Heart left ventricle (tissue), 16 donors: ENCODE results near the gene ATRNL1. TPM values are rescaled to one million over a fixed set of nuclear protein-coding genes. Genes with fewer than 3 reads are reported as not detected.
"Not testable (repeated sequence)": the region's sequence is repeated elsewhere in the genome, so short reads cannot be mapped to it uniquely, and the experiment has no call there.

Experiments
- ATAC-seq, 4 donors: fragments of 200-7000 bp; cut with Tn5 transposase; one replicate each; pipeline ENCODE4 v1.9.1; 2020 to 2022; ENCODE audit warnings: moderate library complexity in 4 of 4, mild to moderate bottlenecking in 3 of 4, moderate number of reproducible peaks in 1 of 4
- DNase-seq, 5 donors: peaks; one replicate each; pipeline ENCODE4 v3.0.0-alpha.2; 2020
- H3K27ac ChIP-seq, 12 donors: fragments of 200-600 bp; sonication (generic) in 4 of 12; one replicate each; pipeline versions ENCODE4 v1.5.0 to v1.8.0; 2016 to 2022; ENCODE audit warnings: mild to moderate bottlenecking in 2 of 12
- H3K27me3 ChIP-seq, 9 donors: fragments of 200-600 bp; sonication (generic) in 2 of 9; one replicate each; pipeline versions ENCODE4 v1.5.1 to v1.8.0; 2016 to 2022; ENCODE audit warnings: mild to moderate bottlenecking in 3 of 9
- H3K36me3 ChIP-seq, 9 donors: fragments of 200-600 bp; sonication (generic) in 2 of 9; one replicate each; pipeline versions ENCODE4 v1.5.0 to v1.8.0; 2018 to 2022; ENCODE audit warnings: mild to moderate bottlenecking in 2 of 9
- H3K4me1 ChIP-seq, 12 donors: fragments of 200-600 bp; sonication (generic) in 4 of 12; one replicate each; pipeline versions ENCODE4 v1.5.0 to v1.8.0; 2016 to 2022; ENCODE audit warnings: mild to moderate bottlenecking in 3 of 12
- H3K4me3 ChIP-seq, 12 donors: fragments of 200-600 bp; sonication (generic) in 4 of 12; one replicate each; pipeline versions ENCODE4 v1.5.0 to v1.8.0; 2017 to 2022; ENCODE audit warnings: mild to moderate bottlenecking in 9 of 12, moderate library complexity in 4 of 12
- H3K9me3 ChIP-seq, 12 donors: fragments of 200-600 bp; sonication (generic) in 4 of 12; one replicate each; pipeline versions ENCODE4 v1.5.0 to v1.8.0; 2016 to 2022; ENCODE audit warnings: mild to moderate bottlenecking in 1 of 12
- POLR2A ChIP-seq, 2 donors: fragments of 450-650 bp; IDR thresholded peaks; one replicate each; pipeline ENCODE4 v1.6.1; 2017; ENCODE audit warnings: antibody characterized with exemption in 2 of 2, mild to moderate bottlenecking in 2 of 2, moderate library complexity in 2 of 2
- WGBS, 4 donors: extraction: QIAGEN DNeasy Blood & Tissue Kit in 2 of 4; methylation state at CpG; one replicate each; pipeline versions ENCODE4 v1.1.5 to v1.1.7; 2013 to 2018; 5-methylcytosine and 5-hydroxymethylcytosine counted together
- intact Hi-C, 10 donors: fragments of 100-400 bp; cut with DNase I; formaldehyde crosslinking; loops; one replicate each; pipeline versions ENCODE4 v1.11.1 to v1.14.2; 2022
- polyA plus RNA-seq, 2 donors: library from polyadenylated mRNA; stranded (reverse); fragments of 200-250 nt; gene quantifications; one replicate each; pipeline ENCODE4 v1.2.3, GENCODE V29; 2013
- total RNA-seq, 9 donors: library from RNA; depleted of rRNA in 2 of 9; stranded (reverse); fragments of >200 nt in 2 of 9; fragmentation: NEBNext Ultra II Directional in 3 of 9; extraction: Animal tissue kit (Norgen Biotek cat#: 25700) in 3 of 9; gene quantifications; one replicate each; pipeline versions ENCODE4 v1.1.0 to v1.2.4, GENCODE V29; 2016 to 2023
- TF ChIP-seq, protein P1 (sequence below), 12 donors: fragments of 200-600 bp; sonication (generic) in 4 of 12; IDR thresholded peaks; one replicate each; pipeline versions ENCODE4 v1.5.0 to v1.8.0; 2018 to 2022; ENCODE audit warnings: antibody characterized with exemption in 12 of 12, mild to moderate bottlenecking in 5 of 12
- donor health status: ischemic (EF 13 %, LVEDD 7.1; RV severe dilation, severe dysfunction).
- donor health status: healthy with polysubstance abuse.
- donor health status: DM: no; HTN: yes; CAD: no.
- donor health status: DM: no; HTN: no; CAD: no.
- donor health status: ischemic (EF 25% LVEDD 6.9; RV normal size, moderate dysfunction).
- donor health status: ischemic (EF 25% LVEDD 5.7; RV mildly dilated, moderate dysfunction).
- donor health status: healthy.
- donor health status: DM: yes; HTN: yes; CAD: no.
- donor health status: ischemic (EF 35%, LVEDD 5.7; RV mildly dilated, moderate dysfunction).
- donor health status: nonischemic (EF 11% LVEDD 7.7; RV severe dilation, severe dysfunction).
- donor health status: DM: yes; HTN: yes; CAD: no.
- donor health status: PGD.
- donor health status: ischemic (EF 29% LVEDD 5.4; RV normal size, mild dysfunction).
- donor health status: nonischemic (EF 23%, LVEDD 6.1; RV moderate dilation, normal function).

The ATRNL1 gene
- total and polyA plus RNA-seq, 11 donors, result 0.13 to 28.5 (median 3.0) TPM

DNA sequence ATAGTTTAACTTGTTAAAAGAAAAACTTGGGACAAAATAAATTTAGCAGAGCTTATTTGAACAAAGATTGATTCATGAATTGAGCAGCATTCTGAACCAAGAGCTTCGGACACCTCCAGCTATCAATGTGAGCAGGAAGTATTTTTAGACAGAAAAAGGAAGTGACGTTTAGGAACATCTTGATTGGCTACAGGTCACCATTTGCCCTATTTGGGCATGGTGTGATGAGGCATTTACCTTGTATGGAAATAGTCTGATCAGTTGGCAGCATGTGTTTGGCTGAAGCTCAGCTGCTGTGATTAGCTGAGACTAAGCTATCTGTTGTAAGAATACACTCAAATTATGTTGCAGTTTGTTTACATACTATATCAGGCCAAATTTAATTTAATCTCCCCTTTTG is 185.1 kb downstream of the ATRNL1 start:
- H3K9me3 ChIP-seq, result peaks cover 0 to 2% (median 0%) of the 10 kb centered on the region in 12 donors
- no peak for DNase-seq
- intact Hi-C loops, result no loop called here

DNA sequence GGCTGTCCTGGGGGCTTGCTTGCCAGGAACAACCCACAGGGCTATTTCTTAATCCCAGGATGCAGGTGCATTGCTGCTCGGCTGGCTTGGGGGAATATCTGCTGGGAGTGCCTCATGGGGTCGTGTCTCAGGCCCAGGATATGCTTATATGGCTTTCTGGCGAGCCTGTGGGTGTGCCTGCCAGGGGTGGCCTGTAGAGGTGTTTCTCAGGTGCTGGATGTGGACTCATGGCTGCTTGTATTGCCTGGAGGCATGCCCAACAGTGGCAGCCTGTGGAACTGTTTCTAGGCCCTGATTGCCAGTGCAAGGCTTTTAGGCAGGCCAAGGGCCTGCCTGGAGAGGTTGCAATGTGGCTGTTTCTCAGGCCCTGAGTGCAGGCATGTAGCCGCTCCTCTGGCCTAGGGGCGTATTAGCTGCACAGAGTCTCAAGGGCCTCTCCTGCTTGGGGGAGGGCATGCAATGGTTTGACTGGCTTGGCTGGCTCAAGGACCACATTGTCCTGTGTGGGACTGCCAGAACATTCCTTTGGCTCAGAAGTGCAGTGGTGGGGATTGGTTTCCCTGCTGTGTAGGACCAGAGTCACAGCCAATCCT is 202.1 kb downstream of the ATRNL1 start:
- Histone ChIP-seq H3K27me3 (no peaks in the 10 kb centered on the region), H3K9me3 (peaks cover 0 to 31% (median 11%) of the 10 kb centered on the region in 12 donors), H3K36me3 (no peaks in the 10 kb centered on the region), H3K27ac (no peak overlapping the region), H3K4me1 (no peaks in the 10 kb centered on the region), H3K4me3 (no peak overlapping the region)
- intact Hi-C loops, result no loop called here
- 20 to 83% (median 65%) methylated on average over 1 to 5 of the region's 5 CpGs for WGBS, 4 donors
- no peak for ATAC-seq
- DNase-seq, result no peak
- TF ChIP-seq POLR2A (IDR thresholded peaks at IDR 0.05), result no peak
- TF ChIP-seq, protein P1, sequence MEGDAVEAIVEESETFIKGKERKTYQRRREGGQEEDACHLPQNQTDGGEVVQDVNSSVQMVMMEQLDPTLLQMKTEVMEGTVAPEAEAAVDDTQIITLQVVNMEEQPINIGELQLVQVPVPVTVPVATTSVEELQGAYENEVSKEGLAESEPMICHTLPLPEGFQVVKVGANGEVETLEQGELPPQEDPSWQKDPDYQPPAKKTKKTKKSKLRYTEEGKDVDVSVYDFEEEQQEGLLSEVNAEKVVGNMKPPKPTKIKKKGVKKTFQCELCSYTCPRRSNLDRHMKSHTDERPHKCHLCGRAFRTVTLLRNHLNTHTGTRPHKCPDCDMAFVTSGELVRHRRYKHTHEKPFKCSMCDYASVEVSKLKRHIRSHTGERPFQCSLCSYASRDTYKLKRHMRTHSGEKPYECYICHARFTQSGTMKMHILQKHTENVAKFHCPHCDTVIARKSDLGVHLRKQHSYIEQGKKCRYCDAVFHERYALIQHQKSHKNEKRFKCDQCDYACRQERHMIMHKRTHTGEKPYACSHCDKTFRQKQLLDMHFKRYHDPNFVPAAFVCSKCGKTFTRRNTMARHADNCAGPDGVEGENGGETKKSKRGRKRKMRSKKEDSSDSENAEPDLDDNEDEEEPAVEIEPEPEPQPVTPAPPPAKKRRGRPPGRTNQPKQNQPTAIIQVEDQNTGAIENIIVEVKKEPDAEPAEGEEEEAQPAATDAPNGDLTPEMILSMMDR (IDR thresholded peaks at IDR 0.05), result no peak

More for the DNA sequence above, 185.1 kb downstream of the ATRNL1 start:
- no peaks in the 10 kb centered on the region for H3K27me3 ChIP-seq
- no peaks in the 10 kb centered on the region for H3K4me1 ChIP-seq
- WGBS, 4 donors, result 40 to 56% (median 52%) methylated on average over 2 of the region's 2 CpGs
- ATAC-seq, result no peak
- no peak for TF ChIP-seq POLR2A (IDR thresholded peaks at IDR 0.05)
- TF ChIP-seq, protein P1 (IDR thresholded peaks at IDR 0.05), result no peak
- H3K36me3 ChIP-seq, result no peaks in the 10 kb centered on the region
- H3K4me3 ChIP-seq, result no peak overlapping the region
- no peak overlapping the region for H3K27ac ChIP-seq

DNA sequence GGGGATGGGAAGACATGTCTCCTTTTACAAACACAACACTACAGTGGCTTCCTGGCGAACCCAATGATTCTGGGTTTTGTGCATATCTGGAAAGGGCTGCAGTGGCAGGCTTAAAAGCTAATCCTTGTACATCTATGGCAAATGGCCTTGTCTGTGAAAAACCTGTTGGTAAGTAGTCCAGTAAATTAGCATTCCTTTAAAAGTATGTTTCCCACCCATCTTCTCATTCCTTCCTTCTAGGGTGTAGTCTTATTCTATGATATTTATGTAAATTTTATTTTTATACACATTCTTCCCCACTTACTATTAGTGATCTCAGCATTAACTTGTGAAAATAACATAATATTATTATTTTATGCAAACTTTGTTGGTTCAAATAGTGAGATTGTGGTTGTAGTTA is 206.9 kb downstream of the ATRNL1 start:
- no peak for ATAC-seq
- 67 to 89% (median 76%) methylated on average over 1 of the region's 1 CpG for WGBS, 4 donors
- H3K27me3 ChIP-seq, result no peaks in the 10 kb centered on the region
- no peak overlapping the region for H3K4me3 ChIP-seq
- H3K4me1 ChIP-seq, result no peaks in the 10 kb centered on the region
- TF ChIP-seq, protein P1 (IDR thresholded peaks at IDR 0.05), result no peak
- TF ChIP-seq POLR2A (IDR thresholded peaks at IDR 0.05), result no peak
- H3K36me3 ChIP-seq, result no peaks in the 10 kb centered on the region
- no peaks in the 10 kb centered on the region for H3K9me3 ChIP-seq
- intact Hi-C loops, result no loop called here
- no peak overlapping the region for H3K27ac ChIP-seq
- DNase-seq, result no peak

DNA sequence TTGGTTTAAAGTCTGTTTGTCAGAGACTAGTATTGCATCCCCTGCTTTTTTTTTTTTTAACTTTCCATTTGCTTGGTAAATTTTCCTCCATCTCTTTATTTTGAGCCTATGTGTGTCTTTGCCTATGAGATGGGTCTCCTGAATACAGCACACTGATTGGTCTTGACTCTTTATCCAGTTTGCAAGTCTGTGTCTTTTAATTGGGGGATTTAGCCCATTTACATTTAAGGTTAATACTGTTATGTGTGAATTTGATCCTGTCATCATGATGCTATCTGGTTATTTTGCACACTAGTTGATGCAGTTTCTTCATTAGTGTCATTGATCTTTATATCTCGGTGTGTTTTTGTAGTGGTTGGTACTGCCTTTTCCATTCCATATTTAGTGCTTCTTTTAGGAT is 226.5 kb downstream of the ATRNL1 start:
- H3K27ac ChIP-seq, H3K36me3 ChIP-seq, H3K4me1 ChIP-seq, ATAC-seq, H3K4me3 ChIP-seq, DNase-seq, H3K27me3 ChIP-seq, intact Hi-C loops: not testable (repeated sequence)
- WGBS, 4 donors, result 83 to 100% (median 92%) methylated on average over 1 of the region's 1 CpG
- peaks cover 0 to 15% (median 6%) of the 10 kb centered on the region in 12 donors for H3K9me3 ChIP-seq

DNA sequence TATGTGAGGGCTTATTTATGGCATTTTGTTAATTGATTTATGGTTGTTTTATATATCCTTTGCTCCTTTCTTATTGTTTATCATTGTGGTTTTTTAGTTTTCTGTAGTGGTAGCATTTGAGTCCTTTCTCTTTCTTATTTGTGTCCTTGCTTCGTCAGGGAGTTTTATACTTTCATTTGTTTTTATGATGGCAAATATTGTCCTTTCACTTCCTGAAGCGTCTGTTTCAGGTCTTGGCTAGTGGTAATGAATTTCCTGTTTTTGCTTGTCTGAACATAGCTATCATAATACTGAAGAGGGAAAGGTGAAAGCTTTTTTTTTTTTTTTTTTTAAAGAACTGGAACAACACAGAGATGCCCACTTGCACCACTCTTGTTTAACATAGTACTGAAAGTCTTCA is 228.2 kb downstream of the ATRNL1 start:
- ATAC-seq (no peak), DNase-seq (no peak)
- no peak for TF ChIP-seq POLR2A (IDR thresholded peaks at IDR 0.05)
- TF ChIP-seq, protein P1 (IDR thresholded peaks at IDR 0.05), result no peak
- H3K9me3 ChIP-seq, result peaks cover 0 to 19% (median 6%) of the 10 kb centered on the region in 12 donors
- H3K27me3 ChIP-seq, result no peaks in the 10 kb centered on the region
- H3K36me3 ChIP-seq, result no peaks in the 10 kb centered on the region
- intact Hi-C loops, result no loop called here
- H3K27ac ChIP-seq, result no peak overlapping the region
- no peak overlapping the region for H3K4me3 ChIP-seq
- no peaks in the 10 kb centered on the region for H3K4me1 ChIP-seq
- WGBS, 4 donors, result 54 to 62% (median 59%) methylated on average over 2 of the region's 2 CpGs
